HEK293 (cell line): ENCODE measurements around the gene CKAP2L.

ENCODE experiments used
- CTCF ChIA-PET: fragments of 350-600 bp; formaldehyde crosslinking; extraction: SDS; loops from one replicate; lab custom pipeline; 2021; ENCODE audit warnings: antibody characterized with exemption; lab: Yijun Ruan, JAX
- POLR2A ChIA-PET: fragments of 300-600 bp; formaldehyde crosslinking; extraction: SDS; loops from one replicate; lab custom pipeline; 2020; ENCODE audit warnings: antibody characterized with exemption, inconsistent platforms; lab: Yijun Ruan, JAX
- H3K27ac ChIP-seq: fragments of 200-500 bp; sonication (Bioruptor generic); 2 replicates; pipeline ENCODE4 v1.5.1; 2014; ENCODE audit warnings: low read depth, low read length, control low read depth, inconsistent platforms; ENCODE audit errors: extremely low read depth
- H3K36me3 ChIP-seq, 2 experiments: fragments of 200-500 bp in 1 of 2; sonication (Bioruptor generic) in 1 of 2; 1 replicate in 1 of 2; 2 replicates in 1 of 2; pipeline ENCODE4 v1.5.1; 2014 to 2017; ENCODE audit warnings: inconsistent platforms in 2 of 2, low read length in 2 of 2; ENCODE audit not compliant: control insufficient read depth in 2 of 2, insufficient read depth in 1 of 2
- H3K4me1 ChIP-seq: fragments of 200-500 bp; sonication (Bioruptor generic); 2 replicates; pipeline ENCODE4 v1.5.1; 2014; ENCODE audit warnings: mild to moderate bottlenecking, low read length, inconsistent platforms; ENCODE audit not compliant: control insufficient read depth, insufficient read depth
- H3K4me3 ChIP-seq: 2 replicates; pipeline ENCODE4 v1.5.1; 2011; ENCODE audit warnings: low read depth, mild to moderate bottlenecking, control low read depth, low read length, moderate library complexity
- H3K9me3 ChIP-seq: fragments of 200-500 bp; sonication (Bioruptor generic); 2 replicates; pipeline ENCODE4 v1.5.1; 2014; ENCODE audit warnings: low read depth, low read length, inconsistent platforms; ENCODE audit not compliant: control insufficient read depth, insufficient read depth
- EGR2 ChIP-seq: fragments of 450-650 bp; formaldehyde crosslinking; IDR thresholded peaks from 2 replicates; pipeline ENCODE4 v1.5.1; 2016; ENCODE audit warnings: low read depth, missing biosample characterization, missing genetic modification characterization
- FEZF1 ChIP-seq: fragments of 450-650 bp; formaldehyde crosslinking; IDR thresholded peaks from 2 replicates; pipeline ENCODE4 v1.5.1; 2016; ENCODE audit warnings: missing biosample characterization, missing genetic modification characterization
- GFI1B ChIP-seq: fragments of 450-650 bp; formaldehyde crosslinking; IDR thresholded peaks from 2 replicates; pipeline ENCODE4 v1.5.1; 2016; ENCODE audit warnings: missing biosample characterization, missing genetic modification characterization
- HIC1 ChIP-seq: fragments of 450-650 bp; formaldehyde crosslinking; IDR thresholded peaks from 2 replicates; pipeline ENCODE4 v1.5.1; 2016; ENCODE audit warnings: missing biosample characterization, missing genetic modification characterization
- HOXA7 ChIP-seq: sonication (generic); formaldehyde crosslinking; IDR thresholded peaks from 2 replicates; pipeline ENCODE4 v1.8.1; 2022; ENCODE audit warnings: missing genetic modification reagents, borderline replicate concordance
- IKZF3 ChIP-seq: fragments of 450-650 bp; IDR thresholded peaks from 2 replicates; pipeline ENCODE4 v1.5.0; 2018; ENCODE audit warnings: missing biosample characterization, mild to moderate bottlenecking, missing genetic modification characterization, moderate library complexity
- KLF1 ChIP-seq: fragments of 450-650 bp; formaldehyde crosslinking; IDR thresholded peaks from 2 replicates; pipeline ENCODE4 v1.5.1; 2016; ENCODE audit warnings: missing biosample characterization, missing genetic modification characterization
- MEIS1 ChIP-seq: sonication (generic); formaldehyde crosslinking; IDR thresholded peaks from 2 replicates; pipeline ENCODE4 v1.8.1; 2022; ENCODE audit warnings: missing genetic modification reagents, mild to moderate bottlenecking, borderline replicate concordance
- OSR2 ChIP-seq: fragments of 450-650 bp; formaldehyde crosslinking; IDR thresholded peaks from 2 replicates; pipeline ENCODE4 v1.5.1; 2016; ENCODE audit warnings: missing biosample characterization, missing genetic modification characterization
- REPIN1 ChIP-seq: fragments of 450-650 bp; formaldehyde crosslinking; IDR thresholded peaks from 2 replicates; pipeline ENCODE4 v1.5.1; 2017; ENCODE audit warnings: missing biosample characterization, missing genetic modification characterization, low read depth
- ZBTB1 ChIP-seq: fragments of 450-650 bp; formaldehyde crosslinking; IDR thresholded peaks from 2 replicates; pipeline ENCODE4 v1.5.1; 2016; ENCODE audit warnings: missing biosample characterization, missing genetic modification characterization
- ZBTB44 ChIP-seq: fragments of 450-650 bp; IDR thresholded peaks from 2 replicates; pipeline ENCODE4 v1.5.1; 2018; ENCODE audit warnings: missing biosample characterization, mild to moderate bottlenecking, missing genetic modification characterization
- ZBTB7A ChIP-seq: fragments of 450-650 bp; formaldehyde crosslinking; IDR thresholded peaks from 2 replicates; pipeline ENCODE4 v1.5.1; 2016; ENCODE audit warnings: low read depth, missing biosample characterization, missing genetic modification characterization
- ZFP41 ChIP-seq: fragments of 450-650 bp; formaldehyde crosslinking; IDR thresholded peaks from 2 replicates; pipeline ENCODE4 v1.5.1; 2016; ENCODE audit warnings: missing biosample characterization, missing genetic modification characterization, borderline replicate concordance
- ZNF10 ChIP-seq: fragments of 450-650 bp; formaldehyde crosslinking; IDR thresholded peaks from 2 replicates; pipeline ENCODE4 v1.5.1; 2017; ENCODE audit warnings: missing biosample characterization, missing genetic modification characterization
- ZNF121 ChIP-seq: fragments of 450-650 bp; formaldehyde crosslinking; IDR thresholded peaks from 2 replicates; pipeline ENCODE4 v1.5.1; 2016; ENCODE audit warnings: missing biosample characterization, missing genetic modification characterization
- ZNF138 ChIP-seq: fragments of 450-650 bp; formaldehyde crosslinking; IDR thresholded peaks from 2 replicates; pipeline ENCODE4 v1.5.1; 2016; ENCODE audit warnings: missing biosample characterization, missing genetic modification characterization, borderline replicate concordance
- ZNF140 ChIP-seq: fragments of 450-650 bp; formaldehyde crosslinking; IDR thresholded peaks from 2 replicates; pipeline ENCODE4 v1.5.1; 2016; ENCODE audit warnings: missing biosample characterization, missing genetic modification characterization
- ZNF175 ChIP-seq: fragments of 450-650 bp; formaldehyde crosslinking; IDR thresholded peaks from 2 replicates; pipeline ENCODE4 v1.5.1; 2016; ENCODE audit warnings: missing biosample characterization, missing genetic modification characterization
- ZNF274 ChIP-seq, 2 experiments: fragments of 200-500 bp in 1 of 2; fragments of 450-650 bp in 1 of 2; sonication (Bioruptor generic) in 1 of 2; formaldehyde crosslinking in 1 of 2; IDR thresholded peaks; 2 replicates each; pipeline versions ENCODE4 v1.5.1 to v1.6.1; 2014 to 2016; ENCODE audit warnings: borderline replicate concordance in 1 of 2, inconsistent platforms in 1 of 2, low read length in 1 of 2, missing biosample characterization in 1 of 2, missing genetic modification characterization in 1 of 2
- ZNF350 ChIP-seq: fragments of 450-650 bp; formaldehyde crosslinking; IDR thresholded peaks from 2 replicates; pipeline ENCODE4 v1.5.0; 2017; ENCODE audit warnings: missing biosample characterization, mild to moderate bottlenecking, missing genetic modification characterization
- ZNF354C ChIP-seq: fragments of 450-650 bp; formaldehyde crosslinking; IDR thresholded peaks from 2 replicates; pipeline ENCODE4 v1.5.1; 2016; ENCODE audit warnings: missing biosample characterization, missing genetic modification characterization, low read depth, borderline replicate concordance
- ZNF362 ChIP-seq: fragments of 450-650 bp; formaldehyde crosslinking; IDR thresholded peaks from 2 replicates; pipeline ENCODE4 v1.5.1; 2016; ENCODE audit warnings: missing biosample characterization, missing genetic modification characterization
- ZNF37A ChIP-seq: fragments of 450-650 bp; IDR thresholded peaks from 2 replicates; pipeline ENCODE4 v1.5.1; 2018; ENCODE audit warnings: missing biosample characterization, missing genetic modification characterization
- ZNF585B ChIP-seq: fragments of 450-650 bp; formaldehyde crosslinking; IDR thresholded peaks from 2 replicates; pipeline ENCODE4 v1.5.1; 2016; ENCODE audit warnings: missing biosample characterization, missing genetic modification characterization
- ZNF596 ChIP-seq: fragments of 450-650 bp; IDR thresholded peaks from 2 replicates; pipeline ENCODE4 v1.5.0; 2018; ENCODE audit warnings: missing biosample characterization, mild to moderate bottlenecking, missing genetic modification characterization, moderate library complexity
- ZNF600 ChIP-seq: fragments of 450-650 bp; formaldehyde crosslinking; IDR thresholded peaks from 2 replicates; pipeline ENCODE4 v1.5.1; 2016; ENCODE audit warnings: missing biosample characterization, missing genetic modification characterization
- ZNF624 ChIP-seq: fragments of 450-650 bp; formaldehyde crosslinking; IDR thresholded peaks from 2 replicates; pipeline ENCODE4 v1.5.1; 2017; ENCODE audit warnings: missing biosample characterization, missing genetic modification characterization
- ZNF629 ChIP-seq: fragments of 450-650 bp; formaldehyde crosslinking; IDR thresholded peaks from 2 replicates; pipeline ENCODE4 v1.5.1; 2017; ENCODE audit warnings: missing biosample characterization, missing genetic modification characterization
- ZNF654 ChIP-seq: fragments of 450-650 bp; formaldehyde crosslinking; IDR thresholded peaks from 2 replicates; pipeline ENCODE4 v1.5.1; 2016; ENCODE audit warnings: low read depth, missing biosample characterization, missing genetic modification characterization
- ZNF660 ChIP-seq: fragments of 450-650 bp; IDR thresholded peaks from 2 replicates; pipeline ENCODE4 v1.5.1; 2018; ENCODE audit warnings: missing biosample characterization, mild to moderate bottlenecking, missing genetic modification characterization
- ZNF670 ChIP-seq: fragments of 450-650 bp; formaldehyde crosslinking; IDR thresholded peaks from 2 replicates; pipeline ENCODE4 v1.5.1; 2016; ENCODE audit warnings: missing biosample characterization, missing genetic modification characterization, low read depth
- ZNF776 ChIP-seq: fragments of 450-650 bp; formaldehyde crosslinking; IDR thresholded peaks from 2 replicates; pipeline ENCODE4 v1.5.0; 2017; ENCODE audit warnings: missing biosample characterization, missing genetic modification characterization, borderline replicate concordance
- ZNF791 ChIP-seq: fragments of 450-650 bp; formaldehyde crosslinking; IDR thresholded peaks from 2 replicates; pipeline ENCODE4 v1.5.1; 2016; ENCODE audit warnings: missing biosample characterization, missing genetic modification characterization
- ZNF792 ChIP-seq: fragments of 450-650 bp; formaldehyde crosslinking; IDR thresholded peaks from 2 replicates; pipeline ENCODE4 v1.5.1; 2016; ENCODE audit warnings: missing biosample characterization, missing genetic modification characterization

Gene CKAP2L

GRCh38 chr2:112692918-112693317, 71.5 kb downstream of the CKAP2L start (continued):
- no peak for TF ChIP-seq ZBTB44 (tag by site-specific recombination)
- no peak for TF ChIP-seq ZNF792 (tag by site-specific recombination)
- TF ChIP-seq ZNF274 (IDR thresholded peaks at IDR 0.05; ENCODE audit: low read length) = no peak
- no peak for TF ChIP-seq ZNF274 (tag by site-specific recombination; IDR thresholded peaks at IDR 0.05; ENCODE audit: borderline replicate concordance)
- TF ChIP-seq ZNF596 (tag by site-specific recombination) = no peak
- TF ChIP-seq ZNF600 = 0 out of 2 replicates have a peak, but pooled peaks have one; percentile 3
- TF ChIP-seq EGR2 = peak; percentile 42; the same call in 1 of the 2 replicates
- no peak for TF ChIP-seq ZNF140 (tag by site-specific recombination)
- TF ChIP-seq GFI1B = no peak

GRCh38 chr2:112692495-112692911, 71.9 kb downstream of the CKAP2L start:
- POLR2A ChIA-PET = interaction anchor here (0.9 to 1.3 kb wide), 4 partner anchors 45 to 108 kb away, joined by 3 to 6 read pairs (median 4); partner anchors contain the start of genes CHCHD5 and SLC20A1
- H3K27ac ChIP-seq = no peak overlapping the region
- TF ChIP-seq ZNF354C (tag by site-specific recombination) = no peak
- no peak for TF ChIP-seq ZNF654 (tag by site-specific recombination)
- no peak for TF ChIP-seq ZNF140 (tag by site-specific recombination)
- no peak for TF ChIP-seq ZNF776 (tag by site-specific recombination)
- no peak for TF ChIP-seq ZBTB7A (tag by site-specific recombination)
- TF ChIP-seq ZNF629 (tag by site-specific recombination) = peak; percentile 84
- no peak for TF ChIP-seq ZFP41
- TF ChIP-seq REPIN1 (tag by site-specific recombination) = no peak
- TF ChIP-seq ZNF37A = no peak
- TF ChIP-seq ZNF600 = peak; percentile 50; the same call in 1 of the 2 replicates
- TF ChIP-seq ZNF175 (tag by site-specific recombination) = no peak
- no peak for TF ChIP-seq ZNF791 (tag by site-specific recombination)
- TF ChIP-seq ZNF10 (tag by site-specific recombination) = no peak
- TF ChIP-seq ZNF121 = no peak
- TF ChIP-seq KLF1 (tag by site-specific recombination) = no peak
- peak; percentile 83 for TF ChIP-seq HIC1 (tag by site-specific recombination)
- peak; percentile 90 for TF ChIP-seq FEZF1 (tag by site-specific recombination)
- TF ChIP-seq ZNF585B (tag by site-specific recombination) = no peak
- no peak for TF ChIP-seq ZNF624
- no peak for TF ChIP-seq IKZF3 (tag by site-specific recombination)
- TF ChIP-seq ZNF660 (tag by site-specific recombination) = 0 out of 2 replicates have a peak, but pooled peaks have one; percentile 27
- no peak for TF ChIP-seq HOXA7 (CRISPR knock-in tag)
- TF ChIP-seq ZBTB1 (tag by site-specific recombination) = no peak
- TF ChIP-seq ZNF670 (tag by site-specific recombination) = no peak
- peak; percentile 37; the same call in 1 of the 2 replicates for TF ChIP-seq OSR2 (tag by site-specific recombination)
- TF ChIP-seq ZNF350 (tag by site-specific recombination) = no peak
- TF ChIP-seq MEIS1 (CRISPR knock-in tag) = no peak
- TF ChIP-seq ZNF362 (tag by site-specific recombination) = no peak
- TF ChIP-seq ZNF138 (tag by site-specific recombination) = no peak

More at GRCh38 chr2:112692495-112692911, 71.9 kb downstream of the CKAP2L start:
- H3K9me3 ChIP-seq = no peaks in the 10 kb centered on the region
- H3K4me3 ChIP-seq = no peak overlapping the region
- H3K4me1 ChIP-seq = no peaks in the 10 kb centered on the region
- H3K36me3 ChIP-seq = no peaks in the 10 kb centered on the region
- CTCF ChIA-PET = interaction anchor here (0.7 to 3.2 kb wide), 10 partner anchors 9 to 92 kb away, joined by 3 to 21 read pairs (median 4); no protein-coding TSS in a partner anchor
